ENCODE data around the gene SCFD2. TPM values are rescaled to one million over a fixed set of nuclear protein-coding genes. Genes with fewer than 3 reads are reported as not detected.

SCFD2 gene
- total and polyA plus RNA-seq, 2 of the 8 experiments (the other 6 are each of a cell fraction or from before 2014, with no cell fraction given), result 6.2 to 10.2 TPM

- POLR2A ChIA-PET (ENCODE audit: partially characterized antibody), result interaction anchor here (0.8 to 1.9 kb wide), 2 partner anchors 37 to 95 kb away, joined by 3 to 5 read pairs; no protein-coding TSS in a partner anchor
- no peaks in the 10 kb centered on the region for H3K79me2 ChIP-seq (ENCODE audit: control insufficient read depth in 1 of 2, insufficient read depth in 2 of 2, low read length in 2 of 2)
- H3K27ac ChIP-seq (ENCODE audit: low read depth, low read length), result no peak overlapping the region
- H2BK5ac ChIP-seq (ENCODE audit: low read depth, low read length), result no peak overlapping the region
- H3K27me3 ChIP-seq (replicated peaks in 1 of 4; ENCODE audit: control insufficient read depth in 3 of 4, extremely low read depth in 1 of 4, insufficient read depth in 3 of 4, low read length in 3 of 4), result no peaks in the 10 kb centered on the region
- H2AFZ ChIP-seq (ENCODE audit: low read length), result no peak overlapping the region
- CTCF ChIA-PET (ENCODE audit: partially characterized antibody), result interaction anchor here (1.8 kb wide), 1 partner anchor 11 kb away, joined by 7 read pairs; no protein-coding TSS in a partner anchor
- H3K9ac ChIP-seq (replicated peaks in 1 of 4; ENCODE audit: extremely low read depth in 1 of 4, low read depth in 3 of 4, low read length in 3 of 4), result no peak overlapping the region
- H3K36me3 ChIP-seq (ENCODE audit: control insufficient read depth in 2 of 4, insufficient read depth in 4 of 4, low read length in 3 of 4), result no peaks in the 10 kb centered on the region
- no peak overlapping the region for H3K56ac ChIP-seq (replicated peaks; ENCODE audit: insufficient read length, low read depth, low read length)
- DNase-seq (ENCODE audit: low read depth in 1 of 2, low spot score in 2 of 2), result no peak
- no peak overlapping the region for H3K4ac ChIP-seq (replicated peaks; ENCODE audit: insufficient read length, low read depth, low read length)
- no peak overlapping the region for H3K14ac ChIP-seq (ENCODE audit: insufficient read length)
- H3K9me3 ChIP-seq (ENCODE audit: insufficient read depth in 2 of 2, low read depth in 1 of 2, low read length in 1 of 2), result no peaks in the 10 kb centered on the region
- FAIRE-seq, result no peak
- H2BK12ac ChIP-seq (ENCODE audit: low read depth, low read length), result no peak overlapping the region
- no peak overlapping the region for H2BK20ac ChIP-seq (ENCODE audit: low read length)
- no peaks in the 10 kb centered on the region for H3K79me1 ChIP-seq (ENCODE audit: low read depth, low read length)
- no peak overlapping the region for H4K5ac ChIP-seq (ENCODE audit: insufficient read length, low read depth, low read length)
- no peak overlapping the region for H3K18ac ChIP-seq (ENCODE audit: extremely low read depth, low read length)
- H2BK15ac ChIP-seq (ENCODE audit: low read length), result no peak overlapping the region
- no peak overlapping the region for H2AK5ac ChIP-seq (ENCODE audit: low read depth, low read length)
- H3K23ac ChIP-seq (ENCODE audit: insufficient read length), result no peak overlapping the region
- H4K8ac ChIP-seq (ENCODE audit: extremely low read depth, insufficient read depth, low read length), result no peak overlapping the region
- no peak overlapping the region for H2BK120ac ChIP-seq (replicated peaks; ENCODE audit: low read depth, low read length)
- no peak overlapping the region for H4K91ac ChIP-seq (replicated peaks; ENCODE audit: insufficient read length, low read length)
- no peaks in the 10 kb centered on the region for H3K23me2 ChIP-seq (ENCODE audit: low read depth, low read length)
- H3K4me1 ChIP-seq (replicated peaks in 1 of 4; ENCODE audit: control insufficient read depth in 3 of 4, insufficient read depth in 4 of 4, low read length in 3 of 4), result no peaks in the 10 kb centered on the region
- no peaks in the 10 kb centered on the region for H4K20me1 ChIP-seq (replicated peaks in 1 of 2; ENCODE audit: control insufficient read depth in 1 of 2, insufficient read depth in 2 of 2, low read length in 2 of 2)
- H3K4me2 ChIP-seq (ENCODE audit: insufficient read depth in 1 of 2, low read depth in 2 of 2, low read length in 2 of 2), result no peak overlapping the region
- H3K4me3 ChIP-seq (ENCODE audit: extremely low read depth in 1 of 4, insufficient read depth in 2 of 4, low read depth in 3 of 4, low read length in 4 of 4), result no peak overlapping the region
- 86% methylated on average over 3 of the region's 3 CpGs; no CpG with 5 or more reads in 1 of the 2 experiments for WGBS, 2 experiments (ENCODE audit: extremely low coverage in 1 of 2, insufficient coverage in 1 of 2, insufficient read length in 1 of 2, insufficient replicate concordance in 2 of 2, low coverage in 1 of 2, low lambda C conversion rate in 2 of 2, missing lambda C conversion rate in 1 of 2)
- TF ChIP-seq SIRT6 (IDR thresholded peaks at IDR 0.05; ENCODE audit: low read length) (no peak), EZH2 (IDR thresholded peaks at IDR 0.05; ENCODE audit: low read depth, low read length, severe bottlenecking) (no peak), BRCA1 (IDR thresholded peaks at IDR 0.05; ENCODE audit: low read depth, low read length) (no peak), EP300 (IDR thresholded peaks at IDR 0.05; ENCODE audit: borderline replicate concordance in 1 of 2, low read depth in 2 of 2, low read length in 2 of 2) (no peak), MAFK (IDR thresholded peaks at IDR 0.05; ENCODE audit: low read depth, low read length) (no peak), CHD1 (IDR thresholded peaks at IDR 0.05; ENCODE audit: low read depth, low read length) (no peak), ATF3 (IDR thresholded peaks at IDR 0.05; ENCODE audit: insufficient read depth, low read depth, low read length) (no peak), RBBP5 (IDR thresholded peaks at IDR 0.05; ENCODE audit: borderline replicate concordance, low read depth, low read length) (no peak), JUN (IDR thresholded peaks at IDR 0.05; ENCODE audit: low read depth, low read length) (no peak), KDM5A (IDR thresholded peaks at IDR 0.05; ENCODE audit: low read length) (no peak), ATF2 (IDR thresholded peaks at IDR 0.05; ENCODE audit: low read length) (no peak)
These were observed 403.1 kb downstream of the SCFD2 start for GRCh38 chr4:52962721-52963120.

Data from H1 (cell line).